Stimulated activated CD4-positive, alpha-beta T cell treated with anti-CD3 and anti-CD28 coated beads, Interleukin-1b, Interleukin-23, amount 100 ng/mL, for 4 hours (primary cell): ENCODE measurements around the gene SMC2.

ENCODE experiments used
- DNase-seq, 2 donors: peaks; one replicate each; pipeline ENCODE4 v3.0.0-alpha.2; 2020; ENCODE audit warnings: low read depth in 2 of 2

The SMC2 gene

DNA sequence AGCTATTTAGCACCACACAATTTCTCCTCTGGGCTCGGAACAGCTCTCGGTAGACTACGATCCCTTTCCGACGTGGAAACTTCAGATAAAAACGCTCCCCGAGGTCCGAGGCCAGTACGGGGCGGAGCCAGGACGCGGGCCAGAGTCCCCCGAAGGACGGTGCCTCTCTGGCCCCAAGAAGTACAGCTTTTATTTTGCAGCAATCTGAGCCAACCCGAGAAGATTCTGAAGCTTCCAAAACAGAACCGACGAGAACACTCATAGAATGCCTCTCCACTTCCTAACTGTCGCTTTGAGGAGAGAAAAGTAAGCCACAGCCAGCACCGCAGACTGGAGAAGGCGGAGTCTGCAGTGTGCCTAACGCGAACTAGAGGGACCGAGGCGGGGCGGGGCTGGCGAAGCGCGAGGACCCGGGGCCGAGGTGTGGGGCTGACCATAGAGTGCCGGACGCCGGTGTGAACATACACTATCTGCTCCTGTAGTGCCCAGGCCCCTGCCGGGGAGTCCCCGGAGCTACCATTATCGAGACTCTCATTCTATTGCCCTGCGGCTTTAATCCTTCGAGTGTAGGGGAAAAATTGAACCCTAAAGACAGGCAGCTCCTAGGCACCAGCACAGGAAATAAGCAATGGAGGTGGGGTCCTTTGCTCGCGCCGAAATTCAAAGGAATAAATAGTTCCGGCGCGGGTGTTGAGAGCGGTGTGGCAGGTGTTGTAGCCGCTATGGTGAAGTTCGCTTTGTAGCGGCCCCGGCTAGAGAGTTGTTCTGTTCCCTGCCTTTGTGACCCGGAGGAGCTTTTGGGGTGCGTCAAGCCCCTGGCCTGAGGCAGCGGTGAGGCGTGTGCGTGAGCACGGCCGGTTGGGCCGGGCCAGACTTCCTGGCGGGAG lies at the start of gene SMC2:
Gene SMC2 (plus strand): TSS at position 663 of the 887 bp plus-strand sequence. CDS start 1,076 bp downstream, outside the sequence.
- DNase-seq: peak; percentile 88 to 93

DNA sequence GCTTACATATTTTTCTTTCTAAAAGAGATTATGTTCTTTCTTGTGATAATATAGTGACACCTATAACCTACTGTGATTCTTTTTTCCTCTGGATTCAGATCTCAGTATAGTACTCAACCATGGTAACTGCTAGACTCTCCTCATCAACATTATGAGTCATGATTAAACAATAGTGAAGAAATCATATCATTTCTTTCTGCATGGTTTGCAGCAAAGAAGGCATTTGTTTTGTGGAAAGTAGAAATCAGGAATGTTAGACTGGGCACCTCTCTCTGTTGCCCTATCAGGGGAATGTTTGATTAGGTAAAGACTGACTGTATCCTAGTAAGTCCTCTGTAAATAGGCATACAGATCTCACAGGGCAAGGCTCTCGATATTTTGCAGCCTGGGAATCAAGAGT lies 25.6 kb upstream of the SMC2 start:
- DNase-seq: no peak

DNA sequence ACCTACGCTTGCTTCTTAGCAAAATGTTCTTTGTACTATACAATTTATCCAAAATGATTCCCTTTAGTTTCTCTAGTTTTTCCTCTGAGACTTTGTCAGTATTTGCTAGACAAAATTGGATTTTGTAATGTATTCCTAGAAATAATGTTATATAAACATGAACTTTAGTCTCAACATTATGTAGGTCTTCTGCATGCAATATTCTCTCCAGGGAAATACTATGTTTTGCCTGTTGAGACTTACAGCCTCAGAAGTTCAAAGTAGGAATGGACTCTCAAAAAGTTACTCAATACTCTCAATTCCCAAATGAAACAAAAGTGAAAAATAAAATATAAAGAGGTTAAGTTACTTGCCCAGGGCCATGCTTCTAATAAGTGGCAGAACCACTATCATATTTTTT lies 24.8 kb upstream of the SMC2 start:
- no peak for DNase-seq

DNA sequence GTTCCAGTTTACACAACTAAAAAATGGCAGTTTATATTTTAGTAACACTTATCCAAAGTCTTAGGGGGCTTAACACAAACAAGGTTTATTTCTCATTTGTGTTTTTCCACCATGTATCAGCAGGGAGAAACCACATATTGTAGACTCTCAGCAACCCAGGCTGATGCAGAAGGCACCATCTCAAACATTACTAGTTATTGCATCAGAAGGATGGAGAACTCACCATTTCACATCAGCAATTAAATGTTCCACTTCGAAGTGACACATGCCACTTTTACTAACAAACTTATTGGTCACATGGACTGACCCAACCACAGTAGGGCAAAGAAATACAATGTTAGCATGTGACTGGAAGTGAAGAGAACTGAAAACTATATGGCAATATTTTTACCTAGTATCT lies 22.5 kb upstream of the SMC2 start:
- no peak for DNase-seq

DNA sequence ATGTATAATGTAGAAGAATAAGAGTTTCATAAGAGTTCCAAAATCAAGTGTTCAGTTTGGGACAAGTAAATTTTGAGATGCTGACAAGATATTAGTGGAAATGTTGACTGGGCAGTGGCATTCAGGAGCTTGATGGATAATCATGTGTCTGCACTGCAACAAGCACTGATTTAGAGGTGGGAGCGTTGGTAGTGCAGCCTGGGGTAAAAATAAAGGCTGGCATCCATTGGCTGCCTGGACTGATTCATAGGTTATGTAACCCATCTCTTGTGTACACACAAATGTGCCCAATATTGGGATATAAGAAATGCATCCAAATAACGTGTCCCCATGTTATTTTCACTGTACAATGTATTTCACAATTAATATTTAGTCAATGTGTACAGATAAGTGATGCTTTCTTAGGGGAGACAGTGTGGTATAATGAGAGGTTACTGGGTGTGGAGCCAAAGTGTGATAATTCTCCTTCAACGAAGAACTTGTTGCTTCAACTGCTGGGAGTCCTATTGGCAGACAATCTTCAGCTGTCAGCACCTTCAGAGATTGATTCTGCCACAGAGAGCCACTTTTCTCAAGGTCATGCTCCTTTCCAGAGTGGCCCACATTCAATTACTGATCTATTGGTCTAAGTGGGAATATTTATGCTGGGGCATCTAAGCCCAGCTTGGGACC lies 20.9 kb upstream of the SMC2 start:
- no peak for DNase-seq

DNA sequence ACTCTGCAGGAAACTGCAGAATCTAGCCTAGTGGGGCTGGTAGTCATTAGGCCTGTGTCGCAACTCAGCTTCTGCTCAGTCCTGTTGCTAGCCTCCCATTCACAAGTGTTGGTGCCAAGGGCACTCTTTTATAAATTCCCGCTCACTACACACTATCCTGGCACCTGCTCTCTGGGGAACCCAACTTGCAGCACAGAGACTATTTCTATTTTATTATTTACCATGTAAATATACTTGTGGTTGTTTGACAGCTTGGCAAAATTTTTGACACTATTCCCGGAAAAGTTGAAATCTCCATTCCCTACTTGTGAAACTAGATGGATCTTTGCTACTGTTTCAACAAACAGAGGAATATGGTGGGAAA lies 20.4 kb upstream of the SMC2 start:
- DNase-seq: no peak

DNA sequence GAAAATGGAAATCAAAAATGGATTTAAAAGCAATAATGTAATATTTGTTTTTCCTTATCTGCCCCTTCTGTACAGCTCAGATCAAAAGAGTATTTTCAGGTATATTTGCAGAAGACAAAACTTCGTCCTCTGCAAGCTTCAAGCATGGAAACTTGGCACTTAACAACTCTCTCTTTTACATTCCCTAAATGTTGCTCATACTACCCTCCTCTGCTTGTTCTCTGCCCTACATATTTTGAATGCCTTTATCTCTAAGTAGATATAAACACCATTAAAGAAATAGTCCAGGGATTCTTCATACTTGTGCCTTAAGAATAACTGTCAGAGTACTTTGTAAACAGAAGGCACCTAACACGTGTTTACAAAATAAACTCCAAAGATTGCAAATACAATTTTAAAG lies 19.2 kb upstream of the SMC2 start:
- no peak for DNase-seq

DNA sequence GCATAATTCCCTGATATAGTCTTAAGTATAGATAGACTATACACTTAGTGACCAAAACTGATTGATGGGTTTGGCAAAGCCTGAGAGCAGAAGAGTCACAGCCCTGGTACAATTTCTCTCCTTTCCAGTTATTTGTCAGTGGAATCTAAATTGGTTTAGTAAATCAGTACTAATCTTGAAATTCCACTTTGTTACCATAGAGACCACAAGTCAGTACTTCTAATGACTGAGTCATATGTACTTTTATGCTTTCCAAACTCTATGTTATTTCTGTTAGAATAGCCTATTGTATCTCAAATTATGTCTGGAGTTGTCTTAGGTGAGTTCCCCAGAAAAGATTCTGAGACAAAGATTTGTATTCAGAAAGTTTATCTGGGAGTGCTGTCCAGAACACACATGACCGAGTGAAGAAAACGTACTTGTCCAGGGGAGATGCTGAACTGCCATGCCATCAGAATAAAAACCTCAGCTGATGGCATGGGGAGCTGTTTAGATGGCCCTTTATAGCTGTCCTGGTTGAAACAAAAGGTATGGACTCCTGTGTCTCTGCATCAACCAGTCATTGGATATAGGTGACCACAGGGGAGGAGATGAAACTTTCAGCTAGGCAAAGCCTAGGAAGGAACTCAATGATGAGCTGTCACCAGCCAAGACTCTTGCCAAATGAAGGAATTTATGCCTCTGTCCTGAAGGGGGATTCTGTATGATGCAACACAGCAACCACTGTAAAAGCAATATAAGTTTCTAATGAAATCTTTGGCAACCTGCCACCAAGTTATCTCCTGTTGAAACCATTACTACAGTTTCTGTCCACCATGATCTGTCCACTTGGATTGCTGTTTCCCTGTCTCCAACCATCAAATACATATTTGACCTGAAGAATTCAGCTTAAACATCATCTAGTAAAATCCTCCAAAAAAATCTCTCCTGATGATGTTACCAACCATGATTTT lies 18.0 kb upstream of the SMC2 start:
- DNase-seq: no peak

DNA sequence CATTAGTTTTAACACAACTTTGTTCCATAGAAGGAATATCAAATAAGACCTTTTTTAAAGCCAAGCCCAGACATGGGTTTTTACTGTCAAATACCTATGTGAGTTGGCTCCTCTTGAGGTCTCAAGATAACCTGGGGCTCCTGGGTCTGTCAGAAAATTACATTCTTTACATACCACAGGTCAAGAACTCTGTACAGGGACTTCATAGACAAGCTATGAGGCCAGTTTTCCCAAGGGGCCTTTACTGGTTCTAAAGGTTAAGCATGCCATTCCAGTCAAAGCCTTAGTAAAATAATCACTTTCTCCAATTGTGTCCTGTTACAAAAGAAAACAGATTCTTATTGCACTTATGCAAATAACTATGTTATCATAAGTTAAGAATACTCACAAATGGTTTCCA lies 15.5 kb upstream of the SMC2 start:
- DNase-seq: no peak

DNA sequence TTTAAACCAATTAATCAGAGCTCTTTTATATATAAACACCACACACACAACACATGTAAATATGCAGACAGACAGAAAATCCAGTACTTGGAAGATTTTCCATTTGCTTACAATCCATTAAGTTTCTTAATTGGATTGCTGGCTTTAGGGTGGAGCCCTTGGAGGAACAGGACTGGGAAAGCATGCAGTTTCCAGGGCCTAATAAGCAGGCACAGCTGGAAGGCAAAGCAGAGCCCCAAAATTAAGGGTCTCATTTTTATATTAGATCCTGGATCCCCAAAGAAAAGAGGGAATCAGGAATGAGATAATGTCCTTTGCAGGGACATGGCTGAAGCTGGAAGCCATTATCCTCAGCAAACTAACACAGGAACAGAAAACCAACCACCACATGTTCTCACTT lies 13.1 kb upstream of the SMC2 start:
- DNase-seq: no peak

DNA sequence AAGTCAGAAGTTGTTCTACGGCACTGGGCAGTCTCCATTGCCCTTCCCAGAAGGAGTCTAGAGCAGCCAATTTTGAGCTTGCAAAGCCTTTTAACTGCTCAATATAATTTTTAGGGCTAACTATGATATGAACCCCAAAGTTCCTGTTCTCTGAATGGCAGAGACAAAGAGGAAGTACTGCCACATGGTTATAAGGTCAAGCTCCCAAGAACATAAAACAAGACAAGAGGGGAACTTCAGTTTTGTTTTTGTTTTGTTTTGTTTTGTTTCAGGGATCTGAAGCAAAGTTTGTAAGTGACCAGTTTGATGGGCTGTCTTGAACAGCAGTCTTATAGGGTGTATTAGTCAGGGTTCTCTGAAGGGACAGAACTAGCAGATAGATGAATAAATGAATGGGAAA lies 11.9 kb upstream of the SMC2 start:
- DNase-seq: no peak

DNA sequence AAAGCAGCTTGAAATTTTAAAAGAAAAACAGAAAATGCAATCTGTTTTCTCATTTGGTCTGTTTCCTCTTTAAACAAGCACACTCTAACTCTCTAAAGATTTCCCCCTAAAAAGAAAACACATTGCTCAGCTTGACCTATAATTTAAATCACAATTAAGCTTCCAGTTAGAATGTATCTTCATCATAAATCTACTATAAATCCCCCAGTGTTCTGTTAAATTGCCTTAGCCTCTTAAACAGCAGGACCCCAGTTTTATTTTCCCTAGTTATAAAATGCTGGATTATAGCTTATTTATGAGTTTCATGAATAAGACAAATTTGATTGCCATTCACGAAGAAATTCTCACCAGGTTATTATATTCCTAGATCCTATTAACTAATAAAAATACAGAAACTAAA lies 8.6 kb upstream of the SMC2 start:
- DNase-seq: no peak

DNA sequence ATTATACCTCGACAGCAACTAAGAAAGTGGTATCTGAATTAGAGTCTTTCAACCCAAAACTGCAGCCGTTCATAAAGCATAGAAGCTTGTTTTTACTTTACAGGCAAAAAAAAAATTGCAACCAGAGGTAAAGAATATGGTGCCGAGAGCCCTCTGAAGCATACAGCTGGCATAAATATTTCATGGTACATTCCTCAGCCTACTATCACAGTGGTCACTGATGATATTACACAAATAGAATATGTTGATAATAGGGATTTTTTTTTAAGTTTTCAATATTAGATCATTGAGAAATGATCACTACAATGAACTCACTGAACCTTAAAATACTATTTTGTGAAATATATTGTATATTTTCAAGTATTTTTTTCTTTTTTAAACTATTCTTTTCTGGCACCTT lies 6.2 kb upstream of the SMC2 start:
- no peak for DNase-seq

DNA sequence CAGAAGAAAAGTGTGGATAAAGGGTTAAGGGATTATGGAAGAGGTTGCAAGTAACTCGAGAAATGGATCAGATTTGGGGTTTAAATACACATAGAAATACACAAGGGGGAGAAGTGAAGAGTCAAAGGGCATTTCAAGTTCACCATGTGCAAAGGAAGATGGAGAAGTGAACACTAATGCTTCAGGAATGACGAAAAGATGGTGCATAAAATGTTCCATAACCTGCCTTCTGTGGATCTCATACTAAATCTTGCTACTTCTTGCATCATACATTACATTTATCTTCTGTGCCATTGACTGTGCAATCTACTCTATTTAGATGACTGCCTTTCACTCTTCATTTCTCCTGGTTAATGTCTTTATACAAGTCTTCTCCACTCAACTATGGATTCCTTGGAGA lies 5.7 kb upstream of the SMC2 start:
- DNase-seq: no peak

DNA sequence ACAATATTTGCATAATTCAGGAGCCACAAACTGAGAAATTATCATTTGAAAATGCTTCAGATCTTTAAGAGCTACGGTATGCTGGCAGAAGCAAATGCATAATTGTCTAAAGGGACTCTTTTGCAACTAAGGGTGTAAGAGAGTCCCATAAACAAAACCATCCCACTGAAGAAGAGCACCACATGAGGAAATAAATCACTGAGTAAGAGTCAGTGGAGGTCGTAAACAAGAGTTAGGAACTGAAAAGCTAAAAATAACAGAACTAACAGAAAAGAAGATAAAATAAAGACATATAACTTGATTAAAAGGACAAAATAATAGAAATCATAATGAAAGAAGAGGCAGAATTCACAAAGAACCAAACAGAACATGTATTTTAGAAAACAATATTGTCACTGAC lies 3.5 kb upstream of the SMC2 start:
- DNase-seq: no peak

DNA sequence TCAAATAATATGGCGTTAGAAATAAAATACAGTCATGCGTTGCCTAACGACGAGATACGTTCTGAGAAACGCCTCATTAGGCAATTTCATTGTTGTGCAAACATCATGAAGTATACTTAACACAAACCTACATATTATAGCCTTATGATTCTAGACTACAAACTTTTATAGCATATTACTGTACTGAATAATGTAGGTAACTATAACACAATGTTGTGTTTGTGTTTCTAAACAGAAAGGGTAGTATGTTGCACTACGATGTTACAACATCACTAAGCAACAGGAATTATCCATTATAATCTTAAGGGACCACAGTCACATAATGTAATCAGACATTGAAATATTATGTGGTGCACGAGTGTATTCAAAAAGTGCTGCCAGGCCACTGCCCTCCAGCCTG lies 3.0 kb upstream of the SMC2 start:
- DNase-seq: no peak

DNA sequence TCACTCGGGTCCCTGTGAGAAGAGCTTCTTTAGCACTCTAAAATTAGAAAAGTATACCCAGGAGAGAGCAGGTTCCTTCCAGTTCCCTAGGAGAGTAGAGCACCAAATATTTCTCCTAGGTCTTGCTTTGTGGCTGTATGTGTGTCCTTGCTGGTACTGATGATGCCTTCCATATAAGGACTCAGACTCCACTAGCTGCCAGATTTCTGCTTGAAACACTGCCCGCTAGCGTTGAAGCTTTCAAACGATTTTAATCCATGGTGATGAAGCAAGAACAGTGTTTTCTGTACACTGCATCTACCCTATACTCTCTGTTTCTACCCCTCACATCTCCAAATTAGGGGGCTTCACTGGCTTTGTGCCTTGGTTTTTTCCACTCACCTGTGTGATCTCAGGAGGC lies 2.4 kb upstream of the SMC2 start:
- no peak for DNase-seq

DNA sequence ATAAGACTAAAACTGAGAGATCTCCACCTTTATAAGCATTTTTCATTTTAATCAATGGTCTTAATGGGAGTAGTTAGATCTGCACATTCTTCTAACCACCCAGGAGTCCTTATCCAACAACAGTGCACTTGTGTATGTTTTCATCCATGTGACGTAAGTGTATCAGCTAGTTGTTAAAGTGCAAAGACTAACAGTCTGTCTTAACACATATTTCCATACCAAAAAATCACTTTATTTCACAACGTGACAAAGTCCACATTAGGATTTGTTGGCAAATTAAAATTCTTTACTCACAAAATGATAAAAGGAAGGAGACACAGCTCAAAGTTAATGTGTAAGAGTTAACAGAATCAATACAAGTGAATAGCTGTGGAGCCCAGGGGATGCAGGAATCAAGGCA lies 1.9 kb upstream of the SMC2 start:
- DNase-seq: no peak

DNA sequence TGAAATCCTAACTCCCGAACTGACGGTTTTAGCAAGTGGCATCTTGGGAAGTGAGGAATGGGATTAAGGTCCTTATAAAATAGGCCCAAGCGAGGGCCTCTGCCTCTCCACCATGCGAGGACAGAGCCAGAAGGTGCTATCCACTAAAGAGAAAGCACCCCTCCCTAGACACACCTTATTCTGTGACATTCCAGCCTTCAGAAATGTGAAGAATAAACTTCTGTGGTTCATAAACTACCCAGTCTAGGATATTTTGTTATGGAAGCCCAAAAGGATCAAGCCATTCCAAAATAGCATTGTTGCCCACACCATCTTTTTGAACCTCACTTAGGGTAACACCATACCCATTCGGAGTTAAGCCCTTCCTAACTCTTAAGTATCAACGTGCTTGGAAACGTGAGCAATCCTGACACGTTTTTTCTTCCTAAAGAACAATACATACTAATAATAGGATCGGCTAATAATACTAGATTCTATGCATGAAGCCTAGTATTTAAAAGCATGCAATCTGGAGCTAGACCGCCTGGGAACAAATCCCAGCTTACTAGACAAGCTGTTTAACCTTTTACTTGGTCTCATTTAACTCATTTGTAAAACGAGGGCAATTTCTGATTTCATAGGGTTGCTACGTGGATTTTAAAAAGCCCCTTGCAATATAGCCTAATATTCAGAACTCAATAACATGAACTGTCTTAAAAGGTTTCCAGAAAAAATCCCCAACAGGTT lies 1.1 kb upstream of the SMC2 start:
- no peak for DNase-seq

DNA sequence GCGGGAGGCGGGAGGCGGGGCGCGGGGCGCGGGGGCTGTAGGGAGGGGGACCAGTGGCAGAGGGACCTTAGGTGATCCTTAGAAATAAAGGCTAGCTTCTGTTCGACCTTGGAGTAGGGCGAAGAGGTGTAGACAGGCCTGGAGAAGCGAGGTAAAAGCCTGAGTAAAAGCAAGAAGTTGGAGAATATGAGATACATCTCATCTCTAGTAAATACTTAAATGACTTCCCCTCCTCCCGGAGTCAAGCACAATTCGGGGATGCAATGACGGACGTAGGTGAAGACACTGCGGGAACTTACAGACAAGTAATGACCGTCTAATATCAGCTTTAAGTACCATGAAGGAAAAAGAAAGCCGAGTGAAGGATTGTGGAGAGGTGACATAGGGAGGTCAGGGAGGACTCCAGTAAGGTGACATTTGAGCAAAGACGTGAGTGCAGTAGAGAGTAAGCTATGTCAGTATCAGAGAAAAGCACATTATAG lies 466 bp downstream of the SMC2 start:
- no peak for DNase-seq

DNA sequence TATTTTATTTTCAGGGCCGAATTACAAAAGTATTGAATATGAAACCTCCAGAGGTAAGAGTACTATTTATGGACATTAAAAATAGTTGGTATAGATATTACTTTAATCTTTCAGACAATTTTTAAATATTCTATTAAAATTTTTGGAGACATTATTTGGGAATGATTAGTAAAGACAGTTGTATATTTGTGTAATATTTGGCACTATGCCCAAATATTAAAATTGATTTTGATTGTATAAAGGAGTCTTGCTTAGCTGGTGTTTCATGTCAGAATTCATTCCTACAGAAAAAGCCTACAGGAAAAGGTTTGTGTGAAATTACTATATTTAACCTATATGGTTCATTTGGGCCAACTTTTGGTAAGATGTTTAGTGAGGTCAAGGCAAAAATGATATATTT lies 5.5 kb downstream of the SMC2 start:
- DNase-seq: no peak

DNA sequence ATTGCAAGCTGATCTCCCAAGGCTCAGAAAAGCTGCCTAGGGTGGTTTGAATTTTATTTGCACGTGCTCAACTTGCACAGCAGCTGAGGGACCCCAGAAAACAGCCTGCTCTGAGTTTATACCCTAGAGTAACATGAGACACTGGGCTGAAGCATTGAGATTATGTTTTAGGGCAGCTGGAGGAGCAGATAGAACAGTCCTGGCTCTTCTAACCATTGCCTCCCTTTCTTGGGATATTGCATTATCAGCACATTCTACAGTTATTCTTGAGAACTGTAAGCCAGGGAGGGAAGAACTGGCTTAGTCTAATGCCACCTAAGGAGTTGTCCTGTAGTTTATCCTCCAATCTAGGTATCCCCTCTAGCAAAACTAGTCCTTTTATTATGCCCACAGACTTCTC lies 10.3 kb downstream of the SMC2 start:
- DNase-seq: no peak
